ENCODE measurements around the gene PFDN2.

The PFDN2 gene

DNA sequence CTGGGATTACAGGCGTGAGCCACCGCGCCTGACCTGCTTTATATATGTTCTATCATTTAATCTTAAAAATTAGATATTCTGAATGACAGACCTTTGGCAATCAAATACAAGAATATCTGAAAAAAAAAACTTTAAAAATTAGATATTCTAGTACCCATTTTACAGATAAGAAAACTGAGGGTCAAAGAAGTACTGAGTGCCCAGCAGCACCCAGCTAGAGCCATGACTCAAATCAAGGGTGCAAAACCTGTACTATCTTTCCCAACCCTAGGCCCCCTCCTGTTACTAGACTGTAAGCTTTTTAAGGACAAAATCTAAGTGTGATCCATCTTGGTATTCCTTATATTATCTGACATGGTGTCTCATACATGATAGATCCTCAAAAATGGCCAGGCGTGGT lies 56.4 kb downstream of the PFDN2 start:
- no peak overlapping the region for H3K9ac ChIP-seq (ENCODE audit: low read length)
- peaks cover 33% of the 10 kb centered on the region for H3K36me3 ChIP-seq (replicated peaks; ENCODE audit: low read depth, low read length)
- H3K4me2 ChIP-seq (ENCODE audit: low read length), result no peak overlapping the region
- H3K4me1 ChIP-seq (ENCODE audit: low read length), result no peaks in the 10 kb centered on the region
- peaks cover 30% of the 10 kb centered on the region for H4K20me1 ChIP-seq (ENCODE audit: insufficient read depth, low read length)
- H3K27me3 ChIP-seq (ENCODE audit: low read depth, low read length), result no peaks in the 10 kb centered on the region
- no peak overlapping the region for H3K4me3 ChIP-seq (ENCODE audit: low read length)
- no peak overlapping the region for H2AFZ ChIP-seq (ENCODE audit: low read depth, low read length)
- H3K9me3 ChIP-seq (ENCODE audit: insufficient read depth, low read length), result no peaks in the 10 kb centered on the region
- H3K27ac ChIP-seq (ENCODE audit: low read length), result no peak overlapping the region
- peaks cover 57% of the 10 kb centered on the region for H3K79me2 ChIP-seq (ENCODE audit: low read length)
- TF ChIP-seq, protein P1, sequence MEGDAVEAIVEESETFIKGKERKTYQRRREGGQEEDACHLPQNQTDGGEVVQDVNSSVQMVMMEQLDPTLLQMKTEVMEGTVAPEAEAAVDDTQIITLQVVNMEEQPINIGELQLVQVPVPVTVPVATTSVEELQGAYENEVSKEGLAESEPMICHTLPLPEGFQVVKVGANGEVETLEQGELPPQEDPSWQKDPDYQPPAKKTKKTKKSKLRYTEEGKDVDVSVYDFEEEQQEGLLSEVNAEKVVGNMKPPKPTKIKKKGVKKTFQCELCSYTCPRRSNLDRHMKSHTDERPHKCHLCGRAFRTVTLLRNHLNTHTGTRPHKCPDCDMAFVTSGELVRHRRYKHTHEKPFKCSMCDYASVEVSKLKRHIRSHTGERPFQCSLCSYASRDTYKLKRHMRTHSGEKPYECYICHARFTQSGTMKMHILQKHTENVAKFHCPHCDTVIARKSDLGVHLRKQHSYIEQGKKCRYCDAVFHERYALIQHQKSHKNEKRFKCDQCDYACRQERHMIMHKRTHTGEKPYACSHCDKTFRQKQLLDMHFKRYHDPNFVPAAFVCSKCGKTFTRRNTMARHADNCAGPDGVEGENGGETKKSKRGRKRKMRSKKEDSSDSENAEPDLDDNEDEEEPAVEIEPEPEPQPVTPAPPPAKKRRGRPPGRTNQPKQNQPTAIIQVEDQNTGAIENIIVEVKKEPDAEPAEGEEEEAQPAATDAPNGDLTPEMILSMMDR (IDR thresholded peaks at IDR 0.05; ENCODE audit: low read depth, low read length), result no peak
- TF ChIP-seq EZH2phosphoT487 (IDR thresholded peaks at IDR 0.05; ENCODE audit: low read depth), result no peak

DNA sequence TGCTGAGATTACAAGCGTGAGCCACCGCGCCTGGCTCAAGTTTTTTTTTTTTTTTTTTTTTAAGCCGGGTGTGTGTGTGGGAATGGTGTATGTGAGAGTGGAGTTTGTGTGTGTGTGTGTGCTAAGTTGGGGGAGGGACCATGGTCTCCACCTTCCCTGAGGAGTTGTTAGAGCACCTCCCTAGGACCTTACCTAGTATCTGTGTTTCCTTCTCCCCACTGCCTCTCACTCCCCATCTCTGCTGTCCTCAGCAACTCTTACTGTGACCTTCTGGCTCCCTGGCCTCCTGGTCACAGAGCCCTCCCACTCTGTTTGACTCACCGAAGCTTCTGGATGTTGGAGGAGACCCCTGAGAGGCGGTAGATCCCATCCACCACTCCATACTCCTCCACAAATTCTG lies 58.5 kb downstream of the PFDN2 start:
- Histone ChIP-seq H3K79me2 (ENCODE audit: low read length) (peaks cover 39% of the 10 kb centered on the region), H3K36me3 (replicated peaks; ENCODE audit: low read depth, low read length) (peaks cover 42% of the 10 kb centered on the region)

DNA sequence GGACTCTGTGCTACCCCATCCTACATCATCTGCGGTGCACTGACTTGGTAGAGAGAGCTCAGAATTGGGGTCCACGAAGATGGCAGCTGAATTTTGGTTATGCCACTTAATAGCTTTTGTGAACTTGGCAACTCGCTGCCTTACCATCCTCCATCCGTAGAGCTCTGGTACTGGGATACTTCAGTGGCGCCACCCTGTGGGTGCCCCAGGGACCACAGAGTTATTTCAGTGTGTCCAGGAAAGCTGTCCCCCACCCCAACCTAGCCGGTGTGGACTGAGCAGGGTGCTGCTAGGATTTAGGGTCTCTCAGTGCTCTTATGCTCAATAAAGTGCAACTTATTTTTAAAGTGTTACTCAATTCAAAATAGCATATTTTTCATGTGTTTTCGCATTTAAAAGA lies 63.0 kb downstream of the PFDN2 start:
- Histone ChIP-seq H3K79me2 (ENCODE audit: low read length) (peaks cover 5% of the 10 kb centered on the region; the same call in 1 of the 2 replicates), H3K36me3 (replicated peaks; ENCODE audit: low read depth, low read length) (peaks cover 65% of the 10 kb centered on the region), H2AFZ (ENCODE audit: low read depth, low read length) (no peak overlapping the region), H3K9me3 (ENCODE audit: insufficient read depth, low read length) (no peaks in the 10 kb centered on the region), H4K20me1 (ENCODE audit: insufficient read depth, low read length) (no peaks in the 10 kb centered on the region; the same call in 1 of the 2 replicates), H3K27me3 (ENCODE audit: low read depth, low read length) (no peaks in the 10 kb centered on the region), H3K27ac (ENCODE audit: low read length) (no peak overlapping the region), H3K4me3 (ENCODE audit: low read length) (no peak overlapping the region), H3K4me2 (ENCODE audit: low read length) (no peak overlapping the region), H3K9ac (ENCODE audit: low read length) (no peak overlapping the region), H3K4me1 (ENCODE audit: low read length) (no peaks in the 10 kb centered on the region)
- TF ChIP-seq EZH2phosphoT487 (IDR thresholded peaks at IDR 0.05; ENCODE audit: low read depth), result no peak
- TF ChIP-seq, protein P1 (IDR thresholded peaks at IDR 0.05; ENCODE audit: low read depth, low read length), result peak; percentile 38

More for the DNA sequence above, 58.5 kb downstream of the PFDN2 start:
- Histone ChIP-seq H3K9ac (ENCODE audit: low read length) (no peak overlapping the region), H3K4me2 (ENCODE audit: low read length) (no peak overlapping the region), H4K20me1 (ENCODE audit: insufficient read depth, low read length) (peaks cover 20% of the 10 kb centered on the region), H3K27me3 (ENCODE audit: low read depth, low read length) (no peaks in the 10 kb centered on the region), H3K27ac (ENCODE audit: low read length) (no peak overlapping the region), H3K4me1 (ENCODE audit: low read length) (no peaks in the 10 kb centered on the region), H3K4me3 (ENCODE audit: low read length) (no peak overlapping the region), H3K9me3 (ENCODE audit: insufficient read depth, low read length) (no peaks in the 10 kb centered on the region), H2AFZ (ENCODE audit: low read depth, low read length) (no peak overlapping the region)
- TF ChIP-seq, protein P1 (IDR thresholded peaks at IDR 0.05; ENCODE audit: low read depth, low read length), result no peak
- TF ChIP-seq EZH2phosphoT487 (IDR thresholded peaks at IDR 0.05; ENCODE audit: low read depth), result no peak

DNA sequence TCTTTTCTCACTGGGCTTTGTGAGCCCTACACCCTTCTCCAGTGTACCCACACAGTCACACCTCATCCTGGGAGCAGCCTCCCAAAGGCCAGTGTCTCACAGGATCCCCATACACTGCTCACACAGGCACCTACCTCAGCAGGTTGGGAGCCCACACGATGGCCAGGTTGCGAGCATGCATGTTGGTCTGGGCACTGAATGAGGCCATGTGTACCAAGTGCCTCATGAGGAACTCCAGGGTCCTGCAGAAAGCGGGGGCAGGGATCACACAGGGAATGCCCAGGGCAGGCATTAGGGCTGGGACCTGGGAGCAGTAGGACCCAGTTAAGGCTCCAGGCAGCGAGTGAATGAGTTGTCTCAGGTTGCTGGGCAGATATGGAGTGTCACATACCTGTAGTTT lies 63.6 kb downstream of the PFDN2 start:
- Histone ChIP-seq H3K4me3 (ENCODE audit: low read length) (no peak overlapping the region), H3K36me3 (replicated peaks; ENCODE audit: low read depth, low read length) (peaks cover 66% of the 10 kb centered on the region), H3K27me3 (ENCODE audit: low read depth, low read length) (no peaks in the 10 kb centered on the region), H3K79me2 (ENCODE audit: low read length) (peaks cover under 1% of the 10 kb centered on the region; the same call in 1 of the 2 replicates), H3K9me3 (ENCODE audit: insufficient read depth, low read length) (no peaks in the 10 kb centered on the region), H3K4me1 (ENCODE audit: low read length) (no peaks in the 10 kb centered on the region), H3K4me2 (ENCODE audit: low read length) (no peak overlapping the region), H4K20me1 (ENCODE audit: insufficient read depth, low read length) (no peaks in the 10 kb centered on the region), H3K9ac (ENCODE audit: low read length) (no peak overlapping the region), H2AFZ (ENCODE audit: low read depth, low read length) (no peak overlapping the region), H3K27ac (ENCODE audit: low read length) (no peak overlapping the region)
- no peak for TF ChIP-seq EZH2phosphoT487 (IDR thresholded peaks at IDR 0.05; ENCODE audit: low read depth)
- TF ChIP-seq, protein P1 (IDR thresholded peaks at IDR 0.05; ENCODE audit: low read depth, low read length), result no peak
